SJSA1 (cell line): ENCODE measurements around the gene PDE8A. TPM values are rescaled to one million over a fixed set of nuclear protein-coding genes. Genes with fewer than 3 reads are reported as not detected.
A peak's percentile ranks its signal among the peaks of the same experiment; 100 is the strongest.

ENCODE experiments used
- DNase-seq, 2 experiments: peaks; one replicate each; pipeline ENCODE4 v3.0.0-alpha.2; 2015 to 2020; ENCODE audit warnings: low spot score in 2 of 2, low read depth in 1 of 2
- H3K27ac ChIP-seq: fragments of 250-450 bp; sonication (Bioruptor Pico); 2 replicates; pipeline ENCODE4 v1.5.1; 2020; ENCODE audit warnings: mild to moderate bottlenecking, moderate library complexity
- H3K27me3 ChIP-seq: fragments of 250-450 bp; sonication (Bioruptor Pico); replicated peaks from 2 replicates; pipeline ENCODE4 v1.5.1; 2020; ENCODE audit warnings: mild to moderate bottlenecking, moderate library complexity
- H3K36me3 ChIP-seq: fragments of 250-450 bp; sonication (Bioruptor Pico); 2 replicates; pipeline ENCODE4 v1.5.1; 2020; ENCODE audit warnings: mild to moderate bottlenecking
- H3K4me1 ChIP-seq: fragments of 250-450 bp; sonication (Bioruptor Pico); replicated peaks from 2 replicates; pipeline ENCODE4 v1.6.1; 2021; ENCODE audit warnings: mild to moderate bottlenecking
- H3K4me3 ChIP-seq: fragments of 250-450 bp; sonication (Bioruptor Pico); 2 replicates; pipeline ENCODE4 v1.5.1; 2020; ENCODE audit warnings: mild to moderate bottlenecking
- H3K9me3 ChIP-seq: fragments of 250-450 bp; sonication (Bioruptor Pico); replicated peaks from 2 replicates; pipeline ENCODE4 v1.5.1; 2020; ENCODE audit warnings: mild to moderate bottlenecking
- total RNA-seq: library from RNA; depleted of rRNA; stranded (reverse); fragments of >200 nt; shearing (Covaris generic); gene quantifications from 2 replicates; pipeline ENCODE4 v1.2.3, GENCODE V29; 2014

The PDE8A gene
- total RNA-seq, 1 experiment from 2014 or later: 36.6 TPM

- Histone ChIP-seq H3K4me1 (peaks cover 20% of the 10 kb centered on the region), H3K4me3 (no peak overlapping the region), H3K36me3 (no peaks in the 10 kb centered on the region), H3K27me3 (no peaks in the 10 kb centered on the region), H3K27ac (peak overlapping the region; percentile 55), H3K9me3 (no peaks in the 10 kb centered on the region)
- peak in 1 of 2 experiments; percentile 64 for DNase-seq
These were observed 66.8 kb downstream of the PDE8A start for GRCh38 chr15:85048430-85048829.

DNA sequence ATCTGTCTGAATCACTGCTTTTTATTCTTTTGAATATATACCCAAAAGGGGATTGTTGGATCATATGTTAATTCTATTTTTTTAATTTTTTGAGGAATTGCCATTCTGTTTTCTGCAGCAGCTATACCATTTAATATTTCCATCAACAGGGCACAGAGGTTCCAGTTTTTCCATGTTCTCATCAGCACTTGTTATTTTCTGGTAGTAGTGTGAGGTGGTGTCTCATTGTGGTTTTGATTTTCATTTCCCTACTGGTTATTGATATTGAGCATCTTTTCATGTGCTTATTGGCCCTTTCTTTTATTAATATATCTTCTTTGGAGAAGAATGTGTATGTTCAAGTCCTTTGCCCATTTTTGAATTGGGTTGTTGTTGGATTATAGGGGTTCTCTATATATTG is 68.1 kb downstream of the PDE8A start:
- H3K9me3 ChIP-seq: no peaks in the 10 kb centered on the region

GRCh38 chr15:85059734-85060133 is 78.1 kb downstream of the PDE8A start:
- no peaks in the 10 kb centered on the region for H3K27me3 ChIP-seq

More for the DNA sequence above, 68.1 kb downstream of the PDE8A start:
- Histone ChIP-seq H3K27ac (no peak overlapping the region), H3K4me3 (no peak overlapping the region), H3K4me1 (peaks cover 20% of the 10 kb centered on the region), H3K27me3 (no peaks in the 10 kb centered on the region), H3K36me3 (no peaks in the 10 kb centered on the region)
- no peak for DNase-seq

GRCh38 chr15:85062560-85062959 is 80.9 kb downstream of the PDE8A start:
- no peak for DNase-seq
- Histone ChIP-seq H3K9me3 (no peaks in the 10 kb centered on the region; the same call in 1 of the 2 replicates), H3K27ac (no peak overlapping the region), H3K27me3 (no peaks in the 10 kb centered on the region), H3K4me1 (0 out of 2 replicates have a peak, but pooled peaks cover 6% of the 10 kb centered on the region), H3K36me3 (peaks cover 2% of the 10 kb centered on the region), H3K4me3 (no peak overlapping the region)

More at GRCh38 chr15:85059734-85060133, 78.1 kb downstream of the PDE8A start:
- H3K4me3 ChIP-seq: no peak overlapping the region
- no peak for DNase-seq
- H3K36me3 ChIP-seq: no peaks in the 10 kb centered on the region; the same call in none of the 2 replicates
- H3K9me3 ChIP-seq: no peaks in the 10 kb centered on the region; the same call in 1 of the 2 replicates
- H3K4me1 ChIP-seq: 0 out of 2 replicates have a peak, but pooled peaks cover 6% of the 10 kb centered on the region
- H3K27ac ChIP-seq: no peak overlapping the region

DNA sequence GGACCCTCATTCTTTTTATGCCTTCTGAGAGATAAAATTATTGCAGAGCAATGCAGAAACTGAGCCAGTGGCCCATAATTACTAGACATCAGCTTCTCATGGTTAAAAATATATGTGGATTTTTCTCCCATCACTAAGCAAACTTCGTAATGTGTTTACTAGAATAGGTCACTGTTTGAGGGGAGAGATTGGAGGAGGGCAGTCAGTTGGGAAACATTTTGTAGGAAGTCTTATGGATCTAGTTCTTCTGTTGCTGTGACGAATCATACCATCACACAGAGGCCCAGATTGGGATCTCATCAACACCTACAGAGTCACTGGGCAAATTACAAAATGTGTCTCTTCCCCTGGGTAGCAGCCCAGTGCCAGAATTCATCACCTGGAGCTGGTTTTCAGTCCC is 81.4 kb downstream of the PDE8A start:
- Histone ChIP-seq H3K36me3 (peaks cover 4% of the 10 kb centered on the region), H3K4me3 (no peak overlapping the region), H3K4me1 (0 out of 2 replicates have a peak, but pooled peaks cover 6% of the 10 kb centered on the region), H3K27me3 (no peaks in the 10 kb centered on the region), H3K27ac (no peak overlapping the region), H3K9me3 (no peaks in the 10 kb centered on the region; the same call in 1 of the 2 replicates)
- no peak for DNase-seq

DNA sequence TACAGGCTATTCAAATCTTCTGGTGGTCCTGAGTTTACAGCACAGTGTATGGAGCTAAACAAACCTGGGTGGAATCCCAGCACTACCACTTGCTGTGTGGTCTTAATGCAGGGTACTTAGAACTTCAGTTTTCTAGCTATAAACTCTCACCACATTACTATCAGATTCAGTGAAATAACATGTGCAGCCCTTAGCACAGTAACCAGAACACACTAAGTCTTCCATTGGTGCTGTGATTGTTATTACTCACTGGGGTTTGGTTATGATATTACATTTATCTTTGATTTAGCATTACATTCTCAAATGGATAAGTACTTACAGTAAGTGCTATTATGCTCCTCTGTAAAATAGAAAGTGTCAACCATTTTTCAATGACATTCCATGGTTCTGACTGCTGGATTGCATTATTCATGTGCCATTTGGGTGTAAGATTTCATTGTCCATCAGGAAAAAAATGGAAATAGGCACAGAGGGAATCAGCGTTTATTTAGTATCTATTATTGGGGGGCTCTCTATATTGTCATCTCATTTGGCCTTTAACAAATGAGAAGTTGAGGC is 81.9 kb downstream of the PDE8A start:
- Histone ChIP-seq H3K4me1 (0 out of 2 replicates have a peak, but pooled peaks cover 6% of the 10 kb centered on the region), H3K27ac (no peak overlapping the region), H3K4me3 (no peak overlapping the region), H3K36me3 (peaks cover 6% of the 10 kb centered on the region), H3K27me3 (no peaks in the 10 kb centered on the region), H3K9me3 (no peaks in the 10 kb centered on the region)
- DNase-seq: no peak

DNA sequence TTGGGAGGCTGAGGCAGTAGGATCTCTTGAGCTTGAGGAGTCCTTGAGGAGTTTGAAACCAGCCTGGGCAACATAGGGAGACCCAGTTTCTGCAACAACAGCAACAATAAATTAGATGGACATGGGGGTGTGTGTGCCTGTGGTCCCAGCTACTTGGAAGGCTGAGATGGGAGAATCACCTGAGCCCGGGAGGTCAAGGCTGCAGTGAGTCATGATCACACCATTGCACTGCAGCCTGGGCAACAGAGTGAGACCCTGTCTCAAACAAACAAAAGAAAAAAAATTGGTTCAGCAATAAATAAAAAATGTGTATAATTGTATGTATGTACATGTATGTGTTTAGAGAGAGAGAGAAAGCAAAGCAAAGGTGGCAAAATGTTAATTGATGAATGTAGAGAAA is 83.1 kb downstream of the PDE8A start:
- Histone ChIP-seq H3K27me3 (no peaks in the 10 kb centered on the region), H3K36me3 (peaks cover 6% of the 10 kb centered on the region), H3K4me3 (no peak overlapping the region), H3K27ac (no peak overlapping the region), H3K9me3 (no peaks in the 10 kb centered on the region), H3K4me1 (0 out of 2 replicates have a peak, but pooled peaks cover 6% of the 10 kb centered on the region)
- no peak for DNase-seq

GRCh38 chr15:85071061-85071460 is 89.4 kb downstream of the PDE8A start:
- no peak for DNase-seq
- Histone ChIP-seq H3K4me3 (no peak overlapping the region), H3K4me1 (no peaks in the 10 kb centered on the region), H3K36me3 (peaks cover 37% of the 10 kb centered on the region), H3K27ac (no peak overlapping the region), H3K9me3 (no peaks in the 10 kb centered on the region), H3K27me3 (no peaks in the 10 kb centered on the region)

- Histone ChIP-seq H3K27me3 (no peaks in the 10 kb centered on the region), H3K4me3 (no peak overlapping the region), H3K4me1 (no peaks in the 10 kb centered on the region), H3K27ac (no peak overlapping the region), H3K9me3 (no peaks in the 10 kb centered on the region), H3K36me3 (peaks cover 37% of the 10 kb centered on the region)
- DNase-seq: no peak
These were observed 89.8 kb downstream of the PDE8A start for GRCh38 chr15:85071504-85071903.

- H3K36me3 ChIP-seq: peaks cover 35% of the 10 kb centered on the region
- H3K27me3 ChIP-seq: no peaks in the 10 kb centered on the region
- DNase-seq: no peak
- no peak overlapping the region for H3K27ac ChIP-seq
- no peaks in the 10 kb centered on the region for H3K4me1 ChIP-seq
- H3K9me3 ChIP-seq: no peaks in the 10 kb centered on the region
- H3K4me3 ChIP-seq: no peak overlapping the region
These were observed 91.3 kb downstream of the PDE8A start for GRCh38 chr15:85072917-85073316.

DNA sequence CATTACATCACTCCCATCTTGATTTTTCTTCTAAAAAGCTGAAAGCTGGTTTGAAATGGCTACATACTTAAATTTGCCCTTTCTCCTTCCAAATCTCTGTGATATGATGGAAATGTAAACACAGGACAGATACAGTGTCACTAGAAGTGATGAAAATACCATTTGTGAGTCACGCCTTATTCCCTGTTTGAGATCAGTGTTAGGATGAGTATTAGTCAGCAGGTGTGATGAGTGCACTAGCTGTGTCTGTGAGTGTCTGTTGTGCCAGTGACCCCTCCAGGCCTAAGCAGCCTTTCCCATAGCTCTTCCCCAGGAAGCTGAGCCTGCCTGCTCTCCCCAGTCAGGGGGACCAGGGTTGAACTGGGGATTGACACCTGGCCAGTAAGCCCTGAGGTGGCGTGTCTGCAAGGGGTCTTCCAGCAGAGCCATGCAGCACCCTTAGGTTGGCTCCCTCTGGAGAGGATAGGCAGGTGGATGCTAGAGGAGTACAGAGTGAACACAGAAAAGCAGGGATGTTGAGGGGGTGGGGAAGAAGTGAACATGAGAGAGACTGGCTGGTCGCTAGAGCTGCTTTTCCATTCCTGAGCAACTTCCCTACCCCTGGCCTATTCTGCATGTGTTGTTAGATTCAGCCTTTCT is 92.0 kb downstream of the PDE8A start:
- DNase-seq: no peak
- Histone ChIP-seq H3K36me3 (peaks cover 31% of the 10 kb centered on the region), H3K27ac (no peak overlapping the region), H3K9me3 (no peaks in the 10 kb centered on the region), H3K4me1 (no peaks in the 10 kb centered on the region), H3K27me3 (no peaks in the 10 kb centered on the region), H3K4me3 (no peak overlapping the region)

- H3K4me3 ChIP-seq: no peak overlapping the region
- DNase-seq: no peak
- no peaks in the 10 kb centered on the region for H3K27me3 ChIP-seq
- no peaks in the 10 kb centered on the region for H3K4me1 ChIP-seq
- no peak overlapping the region for H3K27ac ChIP-seq
- peaks cover 36% of the 10 kb centered on the region for H3K36me3 ChIP-seq
- H3K9me3 ChIP-seq: no peaks in the 10 kb centered on the region
These were observed 105.2 kb downstream of the PDE8A start for GRCh38 chr15:85086855-85087254.

DNA sequence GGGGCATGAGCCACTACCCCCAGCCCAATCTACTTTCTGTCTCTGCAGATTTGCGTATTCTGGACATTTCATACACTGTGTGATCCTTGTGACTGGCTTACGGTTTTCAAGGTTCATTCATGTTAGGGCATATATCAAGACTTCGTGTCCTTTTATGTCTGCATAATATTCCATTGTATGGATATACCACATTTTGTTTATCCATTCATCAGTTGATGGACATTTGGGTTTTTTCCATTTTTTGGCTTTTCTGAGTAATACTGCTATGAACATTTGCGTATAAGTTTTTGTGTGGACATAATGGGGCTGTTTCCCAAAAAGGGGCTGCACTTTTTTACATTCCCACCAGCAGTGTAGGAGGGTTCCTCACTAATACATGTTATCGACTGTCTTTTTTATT is 106.6 kb downstream of the PDE8A start:
- no peak overlapping the region for H3K27ac ChIP-seq
- no peaks in the 10 kb centered on the region for H3K4me1 ChIP-seq
- H3K9me3 ChIP-seq: no peaks in the 10 kb centered on the region
- DNase-seq: no peak
- H3K4me3 ChIP-seq: no peak overlapping the region
- no peaks in the 10 kb centered on the region for H3K27me3 ChIP-seq
- H3K36me3 ChIP-seq: peaks cover 36% of the 10 kb centered on the region

DNA sequence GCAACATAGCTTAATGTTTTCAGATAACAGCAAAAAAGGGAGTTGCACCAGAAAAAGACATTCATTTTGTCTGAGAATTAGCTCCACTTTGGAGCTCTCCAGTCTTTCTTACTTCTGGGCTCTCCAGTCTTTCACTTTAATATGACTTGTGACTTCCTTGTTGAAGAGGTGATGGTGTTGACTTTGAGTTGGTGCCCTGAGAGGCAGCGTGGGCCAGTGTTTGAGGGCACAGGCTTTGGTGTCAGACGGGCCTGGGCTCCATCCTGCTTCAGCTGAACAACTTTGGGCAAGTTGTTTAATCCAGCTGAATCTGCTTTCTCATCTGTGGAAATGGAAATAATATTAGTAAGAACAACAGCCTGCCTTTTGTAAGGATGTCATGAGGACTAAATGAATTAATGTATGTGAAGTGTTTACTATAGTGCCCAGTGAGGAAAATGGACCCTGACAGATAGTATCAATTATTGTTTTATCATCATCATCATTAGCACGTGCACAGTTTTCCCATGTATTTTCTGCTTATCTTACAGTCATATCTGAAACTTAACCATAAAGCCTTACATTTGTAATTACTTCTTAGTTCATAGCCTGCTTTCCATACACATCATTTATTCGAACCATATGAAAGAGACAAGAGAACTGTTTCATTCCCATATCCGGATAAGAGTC is 108.4 kb downstream of the PDE8A start:
- Histone ChIP-seq H3K36me3 (peaks cover 33% of the 10 kb centered on the region), H3K4me3 (no peak overlapping the region), H3K27ac (no peak overlapping the region), H3K9me3 (no peaks in the 10 kb centered on the region), H3K27me3 (no peaks in the 10 kb centered on the region), H3K4me1 (no peaks in the 10 kb centered on the region)
- no peak for DNase-seq
